Glomerular visceral epithelial cell (primary cell): Measurements from ENCODE around the gene TLR3.
"Not testable (repeated sequence)": the region's sequence is repeated elsewhere in the genome, so short reads cannot be mapped to it uniquely, and the experiment has no call there.

Experiments
- DNase-seq: peaks from one replicate; pipeline ENCODE4 v3.0.0-alpha.2; 2016; ENCODE audit errors: extremely low spot score

The TLR3 gene

GRCh38 chr4:186047501-186047900 is 21.5 kb upstream of the TLR3 start:
- not testable (repeated sequence) for DNase-seq

GRCh38 chr4:186050135-186050534 is 18.8 kb upstream of the TLR3 start:
- not testable (repeated sequence) for DNase-seq

- DNase-seq: no peak
Observed at GRCh38 chr4:186051096-186051495, 17.9 kb upstream of the TLR3 start.

- DNase-seq: no peak
Observed at GRCh38 chr4:186058253-186058979, 10.5 kb upstream of the TLR3 start.

GRCh38 chr4:186058980-186059316 is 10.0 kb upstream of the TLR3 start:
- DNase-seq: no peak

- no peak for DNase-seq
Observed at GRCh38 chr4:186061921-186062320, 7.0 kb upstream of the TLR3 start.

GRCh38 chr4:186067757-186068385 is 1.1 kb upstream of the TLR3 start:
- DNase-seq: peak; percentile 60

GRCh38 chr4:186069729-186070128 is 773 bp downstream of the TLR3 start:
- DNase-seq: no peak

- DNase-seq: no peak
Observed at GRCh38 chr4:186072516-186072915, 3.6 kb downstream of the TLR3 start.

GRCh38 chr4:186074189-186074588 is 5.2 kb downstream of the TLR3 start:
- no peak for DNase-seq

GRCh38 chr4:186078981-186079638 is 10.2 kb downstream of the TLR3 start:
- peak; percentile 26 for DNase-seq

- no peak for DNase-seq
Observed at GRCh38 chr4:186079694-186080093, 10.7 kb downstream of the TLR3 start.

GRCh38 chr4:186081202-186081807 is 12.3 kb downstream of the TLR3 start:
- DNase-seq: no peak

- no peak for DNase-seq
Observed at GRCh38 chr4:186082221-186082620, 13.3 kb downstream of the TLR3 start.

- no peak for DNase-seq
Observed at GRCh38 chr4:186088523-186088922, 19.6 kb downstream of the TLR3 start.

GRCh38 chr4:186092296-186092695 is 23.3 kb downstream of the TLR3 start:
- DNase-seq: no peak

- no peak for DNase-seq
Observed at GRCh38 chr4:186095406-186095805, 26.4 kb downstream of the TLR3 start.

- DNase-seq: no peak
Observed at GRCh38 chr4:186096681-186097165, 27.8 kb downstream of the TLR3 start.

GRCh38 chr4:186097386-186097785 is 28.4 kb downstream of the TLR3 start:
- no peak for DNase-seq

GRCh38 chr4:186102931-186103330 is 34.0 kb downstream of the TLR3 start:
- DNase-seq: no peak

- DNase-seq: peak; percentile 63
Observed at GRCh38 chr4:186104114-186104889, 35.3 kb downstream of the TLR3 start, which contains the start of gene FAM149A. FAM149A (plus strand) TSS chr4:186104704.
